Ovary (tissue), 3 donors: ENCODE data around the gene SLC16A3.

Experiments
- EP300 ChIP-seq: sonication (generic); formaldehyde crosslinking; IDR thresholded peaks from one replicate; pipeline ENCODE4 v1.6.1; 2017; ENCODE audit warnings: antibody characterized with exemption
- POLR2A ChIP-seq: fragments of 450-650 bp; IDR thresholded peaks from one replicate; pipeline ENCODE4 v1.6.1; 2017; ENCODE audit warnings: antibody characterized with exemption, mild to moderate bottlenecking, moderate library complexity
- TF ChIP-seq, protein P1 (sequence below), 3 donors: fragments of 450-650 bp in 2 of 3; fragments of 200-600 bp in 1 of 3; IDR thresholded peaks; one replicate each; pipeline versions ENCODE4 v1.5.1 to v1.8.0; 2016 to 2022; ENCODE audit warnings: antibody characterized with exemption in 3 of 3, mild to moderate bottlenecking in 1 of 3
- donor health status: DM: no; HTN: no; CAD: no.

DNA sequence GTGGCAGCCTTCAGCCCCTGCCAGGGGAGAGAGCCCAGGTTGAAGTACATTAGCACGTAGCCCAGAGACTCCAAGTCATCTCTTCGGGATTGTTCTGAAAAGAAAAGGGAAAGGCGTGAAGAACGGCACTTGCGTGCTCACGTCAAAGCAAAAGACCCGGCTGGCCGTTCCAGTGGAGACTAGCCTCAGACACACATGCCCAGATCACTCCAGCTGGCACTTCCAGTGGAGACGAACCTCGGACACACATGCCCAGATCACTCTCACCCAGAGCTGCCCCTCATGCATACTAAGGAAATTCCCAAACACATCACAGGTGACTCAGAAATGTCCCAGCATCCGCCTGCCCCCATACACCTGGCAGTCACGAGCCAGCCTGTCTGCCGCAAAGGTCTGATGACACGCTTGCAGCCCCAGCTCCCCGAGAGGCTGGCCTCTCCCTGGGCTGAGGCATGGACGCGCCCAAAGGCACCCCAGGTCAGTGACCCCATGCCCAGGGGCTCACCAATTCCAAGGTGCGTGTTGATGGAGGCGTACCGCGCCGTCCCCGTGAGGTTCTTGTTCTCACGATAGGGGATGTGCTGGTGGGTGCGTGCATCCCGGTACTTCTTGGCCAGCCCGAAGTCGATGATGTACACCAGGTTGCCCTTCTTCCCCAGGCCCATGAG lies 23.8 kb downstream of the SLC16A3 start:
- TF ChIP-seq, protein P1, sequence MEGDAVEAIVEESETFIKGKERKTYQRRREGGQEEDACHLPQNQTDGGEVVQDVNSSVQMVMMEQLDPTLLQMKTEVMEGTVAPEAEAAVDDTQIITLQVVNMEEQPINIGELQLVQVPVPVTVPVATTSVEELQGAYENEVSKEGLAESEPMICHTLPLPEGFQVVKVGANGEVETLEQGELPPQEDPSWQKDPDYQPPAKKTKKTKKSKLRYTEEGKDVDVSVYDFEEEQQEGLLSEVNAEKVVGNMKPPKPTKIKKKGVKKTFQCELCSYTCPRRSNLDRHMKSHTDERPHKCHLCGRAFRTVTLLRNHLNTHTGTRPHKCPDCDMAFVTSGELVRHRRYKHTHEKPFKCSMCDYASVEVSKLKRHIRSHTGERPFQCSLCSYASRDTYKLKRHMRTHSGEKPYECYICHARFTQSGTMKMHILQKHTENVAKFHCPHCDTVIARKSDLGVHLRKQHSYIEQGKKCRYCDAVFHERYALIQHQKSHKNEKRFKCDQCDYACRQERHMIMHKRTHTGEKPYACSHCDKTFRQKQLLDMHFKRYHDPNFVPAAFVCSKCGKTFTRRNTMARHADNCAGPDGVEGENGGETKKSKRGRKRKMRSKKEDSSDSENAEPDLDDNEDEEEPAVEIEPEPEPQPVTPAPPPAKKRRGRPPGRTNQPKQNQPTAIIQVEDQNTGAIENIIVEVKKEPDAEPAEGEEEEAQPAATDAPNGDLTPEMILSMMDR (IDR thresholded peaks at IDR 0.05) = no peak
- TF ChIP-seq EP300 = no peak
- no peak for TF ChIP-seq POLR2A
